DOHH2 (cell line): ENCODE data around the gene LRRC70.

Experiments used
- H3F3A ChIP-seq: fragments of 200-600 bp; sonication (generic), shearing (Covaris generic); 2 replicates; pipeline ENCODE4 v1.6.0; 2016; ENCODE audit warnings: antibody characterized with exemption, mild to moderate bottlenecking; ENCODE audit not compliant: control insufficient read depth, insufficient read depth
- H3K27ac ChIP-seq: fragments of 200-600 bp; sonication (generic); 2 replicates; pipeline ENCODE4 v1.5.1; 2014; ENCODE audit warnings: low read depth, mild to moderate bottlenecking, low read length, moderate library complexity
- H3K27me3 ChIP-seq: fragments of 200-600 bp; sonication (generic); 2 replicates; pipeline ENCODE4 v1.6.1; 2014; ENCODE audit warnings: mild to moderate bottlenecking, low read length, mixed read lengths; ENCODE audit not compliant: control insufficient read depth
- H3K36me3 ChIP-seq: fragments of 200-600 bp; sonication (generic); 2 replicates; pipeline ENCODE4 v1.6.1; 2014; ENCODE audit warnings: mild to moderate bottlenecking, low read length, moderate library complexity, mixed read lengths; ENCODE audit not compliant: control insufficient read depth
- H3K4me1 ChIP-seq: fragments of 200-600 bp; sonication (generic); 2 replicates; pipeline ENCODE4 v1.6.1; 2014; ENCODE audit warnings: mild to moderate bottlenecking, low read length, mixed read lengths; ENCODE audit not compliant: control insufficient read depth
- H3K4me2 ChIP-seq: fragments of 200-600 bp; sonication (generic); 2 replicates; pipeline ENCODE4 v1.6.0; 2014; ENCODE audit warnings: mild to moderate bottlenecking, low read length, moderate library complexity
- H3K4me3 ChIP-seq: fragments of 200-600 bp; sonication (generic); 2 replicates; pipeline ENCODE4 v1.5.1; 2014; ENCODE audit warnings: mild to moderate bottlenecking, low read length, mixed read lengths
- H3K79me2 ChIP-seq: fragments of 200-600 bp; sonication (generic); 2 replicates; pipeline ENCODE4 v1.6.1; 2014; ENCODE audit warnings: mild to moderate bottlenecking, low read length, mixed read lengths; ENCODE audit not compliant: control insufficient read depth
- H3K9me2 ChIP-seq: fragments of 200-600 bp; sonication (generic); replicated peaks from 2 replicates; pipeline ENCODE4 v1.6.1; 2014; ENCODE audit warnings: mild to moderate bottlenecking, low read length, mixed read lengths; ENCODE audit not compliant: control insufficient read depth
- H3K9me3 ChIP-seq: fragments of 200-600 bp; sonication (generic); 2 replicates; pipeline ENCODE4 v1.6.1; 2014; ENCODE audit warnings: antibody characterized with exemption, low read length, mixed read lengths; ENCODE audit not compliant: control insufficient read depth, insufficient read depth
- H4K20me1 ChIP-seq: fragments of 200-600 bp; sonication (generic); 2 replicates; pipeline ENCODE4 v1.6.0; 2014; ENCODE audit warnings: low read depth, mild to moderate bottlenecking, antibody characterized with exemption, low read length, moderate library complexity; ENCODE audit not compliant: control insufficient read depth, insufficient read depth
- CTCF ChIP-seq: fragments of 200-600 bp; sonication (generic); IDR thresholded peaks from one replicate; pipeline ENCODE4 v1.5.1; 2014; ENCODE audit warnings: antibody characterized with exemption, mild to moderate bottlenecking, low read depth, low read length; ENCODE audit not compliant: poor library complexity, severe bottlenecking
- EZH2phosphoT487 ChIP-seq: fragments of 200-600 bp; sonication (generic); IDR thresholded peaks from 2 replicates; pipeline ENCODE4 v1.6.1; 2017; ENCODE audit warnings: borderline replicate concordance, mild to moderate bottlenecking, antibody characterized with exemption, low read length, moderate library complexity, mixed read lengths

Gene LRRC70

DNA sequence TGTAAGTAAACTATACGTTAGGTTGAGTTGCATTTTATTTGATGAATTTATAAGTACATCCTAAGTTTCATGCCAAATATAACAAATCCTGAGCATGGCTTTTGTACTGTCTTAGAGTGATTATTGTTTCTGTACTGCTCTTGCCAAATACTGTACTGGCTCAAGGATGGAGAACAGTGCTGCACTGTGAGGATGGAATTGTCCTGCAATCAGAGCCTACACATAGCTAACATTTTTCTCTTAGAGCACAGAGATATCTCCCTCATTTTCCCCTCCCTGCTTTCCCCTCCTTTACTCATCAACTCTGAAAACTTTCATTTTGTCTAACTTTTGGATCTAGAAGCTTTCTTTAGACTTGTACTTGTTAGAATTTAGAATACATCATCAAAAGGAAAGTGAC, 28.3 kb downstream of the LRRC70 start:
- TF ChIP-seq EZH2phosphoT487, result no peak
- no peak for TF ChIP-seq CTCF
- Histone ChIP-seq H3K4me3 (no peak overlapping the region), H3K9me2 (no peaks in the 10 kb centered on the region), H3F3A (no peaks in the 10 kb centered on the region), H3K27ac (no peak overlapping the region), H3K9me3 (no peaks in the 10 kb centered on the region), H4K20me1 (no peaks in the 10 kb centered on the region), H3K4me1 (no peaks in the 10 kb centered on the region), H3K36me3 (peaks cover 10% of the 10 kb centered on the region; the same call in 1 of the 2 replicates), H3K79me2 (no peaks in the 10 kb centered on the region), H3K27me3 (no peaks in the 10 kb centered on the region), H3K4me2 (no peak overlapping the region)

DNA sequence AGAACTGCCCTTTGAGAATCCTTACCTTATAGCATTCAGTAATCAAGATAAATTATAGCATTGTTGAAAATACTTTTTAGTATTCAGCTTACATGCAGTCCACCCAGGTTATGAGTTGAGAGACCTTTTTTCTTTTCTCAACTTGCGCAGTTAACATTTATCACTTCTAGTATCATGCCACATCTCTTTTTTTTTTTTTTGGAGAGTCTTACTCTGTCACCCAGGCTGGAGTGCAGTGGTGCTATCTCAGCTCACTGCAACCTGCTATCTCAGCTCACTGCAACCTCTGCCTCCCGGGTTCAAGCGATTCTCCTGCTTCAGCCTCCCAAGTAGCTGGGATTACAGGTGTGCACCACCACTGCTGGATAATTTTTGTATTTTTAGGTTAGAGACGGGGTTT, 29.0 kb downstream of the LRRC70 start:
- Histone ChIP-seq H3K36me3 (peaks cover 8% of the 10 kb centered on the region; the same call in 1 of the 2 replicates), H4K20me1 (no peaks in the 10 kb centered on the region), H3K9me3 (no peaks in the 10 kb centered on the region), H3K27ac (no peak overlapping the region), H3K4me2 (no peak overlapping the region), H3K27me3 (no peaks in the 10 kb centered on the region), H3K4me3 (no peak overlapping the region), H3K79me2 (no peaks in the 10 kb centered on the region), H3F3A (no peaks in the 10 kb centered on the region), H3K4me1 (no peaks in the 10 kb centered on the region), H3K9me2 (no peaks in the 10 kb centered on the region)
- no peak for TF ChIP-seq EZH2phosphoT487
- TF ChIP-seq CTCF, result no peak

DNA sequence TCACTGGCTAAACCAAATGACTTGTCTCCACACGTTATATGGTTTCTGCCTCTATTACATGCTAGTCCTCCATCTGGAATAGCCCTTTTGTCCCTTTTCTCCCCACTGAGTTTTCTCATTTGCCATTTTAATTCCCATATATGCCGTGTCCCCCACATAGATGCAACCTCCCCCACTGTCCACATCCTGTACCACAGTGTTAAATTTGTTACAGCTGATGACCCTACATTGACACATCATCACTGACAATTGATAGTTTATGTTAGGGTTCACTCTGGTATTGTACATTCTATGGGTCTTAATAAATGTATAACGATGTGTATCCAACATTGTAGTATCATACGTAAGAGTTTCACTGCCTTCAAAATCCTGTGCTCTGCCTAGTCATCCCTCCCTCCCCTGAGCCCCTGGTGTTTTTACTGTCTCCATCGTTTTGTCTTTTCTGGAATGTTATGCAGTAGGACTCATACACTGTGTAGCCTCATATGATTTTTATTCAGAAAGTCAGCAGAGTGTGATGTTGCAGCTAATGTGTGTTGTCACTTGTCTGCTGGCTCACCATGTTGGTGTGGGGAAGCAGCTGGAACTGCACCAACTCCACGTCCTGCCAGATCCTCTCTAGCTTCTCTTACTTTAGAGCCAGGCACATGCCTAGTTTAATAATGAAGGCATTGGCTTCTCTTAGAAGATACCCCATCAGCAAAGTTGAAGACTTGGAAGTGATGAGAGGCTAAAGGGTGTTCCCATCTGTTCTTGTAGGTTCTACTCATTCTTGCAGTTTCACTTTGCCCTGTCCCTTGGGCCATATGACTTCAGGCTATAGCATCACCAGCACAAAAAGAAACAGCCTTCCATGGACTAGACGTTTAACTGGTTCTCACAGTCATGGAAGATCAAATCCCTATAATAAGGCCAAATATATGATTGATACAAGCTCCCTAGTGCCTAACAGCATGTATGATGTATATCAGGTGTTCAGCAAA, 30.2 kb downstream of the LRRC70 start:
- TF ChIP-seq CTCF (no peak), EZH2phosphoT487 (no peak)

More for the DNA sequence above, 30.2 kb downstream of the LRRC70 start:
- no peaks in the 10 kb centered on the region for H3F3A ChIP-seq
- H3K4me1 ChIP-seq, result no peaks in the 10 kb centered on the region
- no peaks in the 10 kb centered on the region for H3K9me3 ChIP-seq
- peaks cover 4% of the 10 kb centered on the region; the same call in 1 of the 2 replicates for H3K36me3 ChIP-seq
- H3K79me2 ChIP-seq, result no peaks in the 10 kb centered on the region
- no peak overlapping the region for H3K4me3 ChIP-seq
- H3K27ac ChIP-seq, result no peak overlapping the region
- no peaks in the 10 kb centered on the region for H3K9me2 ChIP-seq
- no peaks in the 10 kb centered on the region for H4K20me1 ChIP-seq
- H3K4me2 ChIP-seq, result no peak overlapping the region
- H3K27me3 ChIP-seq, result no peaks in the 10 kb centered on the region
